ENCODE measurements around the gene LIMK1. TPM values are rescaled to one million over a fixed set of nuclear protein-coding genes. Genes with fewer than 3 reads are reported as not detected.
"Not testable (repeated sequence)": the region's sequence is repeated elsewhere in the genome, so short reads cannot be mapped to it uniquely, and the experiment has no call there.

LIMK1 gene
- total RNA-seq, 2 donors from 2014 or later = 19.7 to 19.9 TPM

GRCh38 chr7:74116356-74116755 is 32.8 kb downstream of the LIMK1 start:
- TF ChIP-seq CTCF (IDR thresholded peaks at IDR 0.05) = no peak
- DNase-seq (ENCODE audit: low spot score) (no peak), ATAC-seq (ENCODE audit: insufficient number of reproducible peaks, low FRiP score, low read depth) (no peak)
- Histone ChIP-seq H3K4me1 (ENCODE audit: control insufficient read depth in 1 of 2, low read depth in 2 of 2) (no peaks in the 10 kb centered on the region), H3K27me3 (replicated peaks; ENCODE audit: insufficient read depth) (no peaks in the 10 kb centered on the region), H3K4me3 (no peak overlapping the region), H3K9me3 (no peaks in the 10 kb centered on the region), H3K27ac (no peak overlapping the region), H3K36me3 (peaks cover 18% of the 10 kb centered on the region)

GRCh38 chr7:74119831-74120230 is 36.2 kb downstream of the LIMK1 start:
- Histone ChIP-seq H3K27ac (no peak overlapping the region), H3K4me3 (no peak overlapping the region), H3K9me3 (no peaks in the 10 kb centered on the region), H3K36me3 (peaks cover 10% of the 10 kb centered on the region), H3K4me1 (ENCODE audit: control insufficient read depth in 1 of 2, low read depth in 2 of 2) (no peaks in the 10 kb centered on the region), H3K27me3 (replicated peaks; ENCODE audit: insufficient read depth) (no peaks in the 10 kb centered on the region)
- DNase-seq (ENCODE audit: low spot score) = no peak
- no peak for TF ChIP-seq CTCF (IDR thresholded peaks at IDR 0.05)
- no peak for ATAC-seq (ENCODE audit: insufficient number of reproducible peaks, low FRiP score, low read depth)

GRCh38 chr7:74121401-74122249 is 38.0 kb downstream of the LIMK1 start:
- no peak overlapping the region for H3K27ac ChIP-seq
- peaks cover 10% of the 10 kb centered on the region for H3K36me3 ChIP-seq
- ATAC-seq (ENCODE audit: insufficient number of reproducible peaks, low FRiP score, low read depth) (no peak), DNase-seq (ENCODE audit: low spot score) (no peak)
- no peaks in the 10 kb centered on the region for H3K4me1 ChIP-seq (ENCODE audit: control insufficient read depth in 1 of 2, low read depth in 2 of 2)
- no peaks in the 10 kb centered on the region for H3K27me3 ChIP-seq (replicated peaks; ENCODE audit: insufficient read depth)
- H3K4me3 ChIP-seq = no peak overlapping the region
- no peak for TF ChIP-seq CTCF (IDR thresholded peaks at IDR 0.05)
- H3K9me3 ChIP-seq = no peaks in the 10 kb centered on the region

- H3K4me3 ChIP-seq; H3K27ac ChIP-seq; H3K27me3 ChIP-seq (replicated peaks; ENCODE audit: insufficient read depth); ATAC-seq (ENCODE audit: insufficient number of reproducible peaks, low FRiP score, low read depth); H3K9me3 ChIP-seq; H3K4me1 ChIP-seq (ENCODE audit: control insufficient read depth in 1 of 2, low read depth in 2 of 2); H3K36me3 ChIP-seq; DNase-seq (ENCODE audit: low spot score): not testable (repeated sequence)
Measured at GRCh38 chr7:74123892-74124291, 40.3 kb downstream of the LIMK1 start.

GRCh38 chr7:74126220-74126880 is 42.7 kb downstream of the LIMK1 start:
- ATAC-seq (ENCODE audit: insufficient number of reproducible peaks, low FRiP score, low read depth) = no peak

More at GRCh38 chr7:74126220-74126880, 42.7 kb downstream of the LIMK1 start:
- Histone ChIP-seq H3K4me1 (ENCODE audit: control insufficient read depth in 1 of 2, low read depth in 2 of 2) (no peaks in the 10 kb centered on the region), H3K27ac (no peak overlapping the region), H3K9me3 (no peaks in the 10 kb centered on the region), H3K27me3 (replicated peaks; ENCODE audit: insufficient read depth) (no peaks in the 10 kb centered on the region), H3K36me3 (peaks cover 4% of the 10 kb centered on the region), H3K4me3 (no peak overlapping the region)
- DNase-seq (ENCODE audit: low spot score) = no peak
- TF ChIP-seq CTCF (IDR thresholded peaks at IDR 0.05) = no peak
